HG02759 (cell line): ENCODE measurements around the gene MYO3B.
"Not testable (repeated sequence)": the region's sequence is repeated elsewhere in the genome, so short reads cannot be mapped to it uniquely, and the experiment has no call there.

Experiments
- ATAC-seq: cut with Tn5 transposase; IDR thresholded peaks from one replicate; pipeline ENCODE4 v1.9.1; 2021; ENCODE audit warnings: mild to moderate bottlenecking, moderate library complexity; ENCODE audit not compliant: unreplicated experiment

MYO3B gene

GRCh38 chr2:170401187-170401586 is 223.2 kb downstream of the MYO3B start:
- ATAC-seq, result no peak

GRCh38 chr2:170404846-170405245 is 226.9 kb downstream of the MYO3B start:
- peak; percentile 56 for ATAC-seq

- ATAC-seq, result no peak
Observed at GRCh38 chr2:170405326-170405725, 227.4 kb downstream of the MYO3B start.

- ATAC-seq, result peak; percentile 56
Observed at GRCh38 chr2:170408461-170409163, 230.7 kb downstream of the MYO3B start.

GRCh38 chr2:170409164-170409535 is 231.2 kb downstream of the MYO3B start:
- ATAC-seq, result no peak

- ATAC-seq, result no peak
Observed at GRCh38 chr2:170411660-170412059, 233.7 kb downstream of the MYO3B start.

GRCh38 chr2:170420961-170421687 is 243.2 kb downstream of the MYO3B start:
- ATAC-seq, result no peak

GRCh38 chr2:170423919-170424318 is 246.0 kb downstream of the MYO3B start:
- ATAC-seq, result no peak

- ATAC-seq, result no peak
Observed at GRCh38 chr2:170425281-170425751, 247.4 kb downstream of the MYO3B start.

GRCh38 chr2:170428868-170429267 is 250.9 kb downstream of the MYO3B start:
- ATAC-seq, result no peak

GRCh38 chr2:170432823-170433222 is 254.9 kb downstream of the MYO3B start:
- ATAC-seq, result no peak

GRCh38 chr2:170433448-170433847 is 255.5 kb downstream of the MYO3B start:
- ATAC-seq, result no peak

GRCh38 chr2:170434396-170434795 is 256.4 kb downstream of the MYO3B start:
- not testable (repeated sequence) for ATAC-seq

GRCh38 chr2:170434900-170435621 is 257.1 kb downstream of the MYO3B start:
- peak; percentile 40 for ATAC-seq

GRCh38 chr2:170436077-170436943 is 258.4 kb downstream of the MYO3B start:
- no peak for ATAC-seq

GRCh38 chr2:170446078-170446477 is 268.1 kb downstream of the MYO3B start:
- no peak for ATAC-seq

- ATAC-seq, result no peak
Observed at GRCh38 chr2:170449034-170449433, 271.1 kb downstream of the MYO3B start.

GRCh38 chr2:170454471-170455372 is 276.8 kb downstream of the MYO3B start:
- ATAC-seq, result no peak

GRCh38 chr2:170455617-170456426 is 277.9 kb downstream of the MYO3B start:
- no peak for ATAC-seq
